ENCODE data around the gene FGR.

FGR gene

GRCh38 chr1:27585684-27586083 is 49.3 kb downstream of the FGR start:
- DNase-seq = no peak

GRCh38 chr1:27584453-27584852 is 50.5 kb downstream of the FGR start:
- no peak for DNase-seq

GRCh38 chr1:27583479-27583878 is 51.5 kb downstream of the FGR start:
- DNase-seq = no peak

- DNase-seq = no peak
Observed at GRCh38 chr1:27581823-27582243, 53.2 kb downstream of the FGR start.

GRCh38 chr1:27577504-27578188 is 57.3 kb downstream of the FGR start:
- DNase-seq = no peak

- no peak for DNase-seq
Observed at GRCh38 chr1:27576806-27577227, 58.2 kb downstream of the FGR start.

- no peak for DNase-seq
Observed at GRCh38 chr1:27575840-27576331, 59.1 kb downstream of the FGR start.

GRCh38 chr1:27574871-27575831 is 59.8 kb downstream of the FGR start:
- DNase-seq = no peak

GRCh38 chr1:27574001-27574781 is 60.8 kb downstream of the FGR start:
- no peak for DNase-seq

GRCh38 chr1:27572679-27573426 is 62.1 kb downstream of the FGR start:
- no peak for DNase-seq

- DNase-seq = no peak
Observed at GRCh38 chr1:27572019-27572678, 62.8 kb downstream of the FGR start.

GRCh38 chr1:27571439-27572018 is 63.5 kb downstream of the FGR start:
- no peak for DNase-seq

- DNase-seq = no peak
Observed at GRCh38 chr1:27570784-27571183, 64.2 kb downstream of the FGR start.

- no peak for DNase-seq
Observed at GRCh38 chr1:27570356-27570755, 64.6 kb downstream of the FGR start.

GRCh38 chr1:27569506-27570291 is 65.3 kb downstream of the FGR start:
- no peak for DNase-seq

GRCh38 chr1:27569088-27569460 is 65.9 kb downstream of the FGR start:
- peak in 1 of 2 donors; percentile 18 for DNase-seq

GRCh38 chr1:27568300-27569087 is 66.5 kb downstream of the FGR start:
- peak; percentile 95 to 96 for DNase-seq

GRCh38 chr1:27567971-27568299 is 67.0 kb downstream of the FGR start:
- no peak for DNase-seq

GRCh38 chr1:27567146-27567526 is 67.8 kb downstream of the FGR start:
- no peak for DNase-seq
